ENCODE measurements around the gene APOE. TPM values are rescaled to one million over a fixed set of nuclear protein-coding genes. Genes with fewer than 3 reads are reported as not detected.
"Not testable (repeated sequence)": the region's sequence is repeated elsewhere in the genome, so short reads cannot be mapped to it uniquely, and the experiment has no call there.

Gene APOE
- total and polyA plus RNA-seq, 9 of the 15 experiments (the other 6 are each of a cell fraction or from before 2014, with no cell fraction given): 0.14 to 180 (median 58.1) TPM; not detected in 1

DNA sequence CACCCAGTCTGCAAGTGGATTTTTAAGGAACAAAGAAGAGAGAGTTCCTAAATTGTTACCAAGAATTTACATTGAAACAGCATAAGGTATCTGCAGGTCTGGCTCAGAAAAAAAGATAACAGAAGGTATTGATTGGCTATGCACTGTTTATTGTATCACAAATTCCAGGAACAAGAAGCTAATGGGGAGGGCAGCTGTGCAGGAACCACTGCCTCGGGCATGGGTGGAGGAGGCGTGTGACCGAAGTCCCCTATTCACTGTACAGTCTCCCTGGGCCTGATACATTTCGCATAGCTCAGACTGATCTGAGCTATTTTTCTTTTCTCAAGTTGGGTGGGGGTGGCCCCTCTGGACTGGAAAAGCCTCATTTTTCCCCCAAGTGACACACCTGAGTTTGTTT lies 47.8 kb upstream of the APOE start (continued):
- TF ChIP-seq ZNF507 (tag; conservative IDR thresholded peaks at IDR 0.05): no peak
- TF ChIP-seq DMBX1 (CRISPR knock-in tag; IDR thresholded peaks at IDR 0.05; ENCODE audit: borderline replicate concordance): no peak
- no peak for TF ChIP-seq NR2F6 (CRISPR knock-in tag; IDR thresholded peaks at IDR 0.05)
- TF ChIP-seq TEAD4 (IDR thresholded peaks at IDR 0.05; ENCODE audit: low read length): no peak
- no peak for TF ChIP-seq TEAD4 (CRISPR knock-in tag; IDR thresholded peaks at IDR 0.05; ENCODE audit: borderline replicate concordance)
- TF ChIP-seq, protein P1, sequence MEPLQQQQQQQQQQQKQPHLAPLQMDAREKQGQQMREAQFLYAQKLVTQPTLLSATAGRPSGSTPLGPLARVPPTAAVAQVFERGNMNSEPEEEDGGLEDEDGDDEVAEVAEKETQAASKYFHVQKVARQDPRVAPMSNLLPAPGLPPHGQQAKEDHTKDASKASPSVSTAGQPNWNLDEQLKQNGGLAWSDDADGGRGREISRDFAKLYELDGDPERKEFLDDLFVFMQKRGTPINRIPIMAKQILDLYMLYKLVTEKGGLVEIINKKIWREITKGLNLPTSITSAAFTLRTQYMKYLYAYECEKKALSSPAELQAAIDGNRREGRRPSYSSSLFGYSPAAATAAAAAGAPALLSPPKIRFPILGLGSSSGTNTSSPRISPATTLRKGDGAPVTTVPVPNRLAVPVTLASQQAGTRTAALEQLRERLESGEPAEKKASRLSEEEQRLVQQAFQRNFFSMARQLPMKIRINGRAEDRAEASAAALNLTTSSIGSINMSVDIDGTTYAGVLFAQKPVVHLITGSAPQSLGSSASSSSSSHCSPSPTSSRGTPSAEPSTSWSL (CRISPR knock-in tag; IDR thresholded peaks at IDR 0.05; ENCODE audit: borderline replicate concordance): no peak
- no peak for TF ChIP-seq LEF1 (IDR thresholded peaks at IDR 0.05)
- no peak for TF ChIP-seq NR2C2 (CRISPR knock-in tag; IDR thresholded peaks at IDR 0.05)
- TF ChIP-seq NR2C2 (tag; IDR thresholded peaks at IDR 0.05): no peak
- TF ChIP-seq EP400 (IDR thresholded peaks at IDR 0.05): no peak

DNA sequence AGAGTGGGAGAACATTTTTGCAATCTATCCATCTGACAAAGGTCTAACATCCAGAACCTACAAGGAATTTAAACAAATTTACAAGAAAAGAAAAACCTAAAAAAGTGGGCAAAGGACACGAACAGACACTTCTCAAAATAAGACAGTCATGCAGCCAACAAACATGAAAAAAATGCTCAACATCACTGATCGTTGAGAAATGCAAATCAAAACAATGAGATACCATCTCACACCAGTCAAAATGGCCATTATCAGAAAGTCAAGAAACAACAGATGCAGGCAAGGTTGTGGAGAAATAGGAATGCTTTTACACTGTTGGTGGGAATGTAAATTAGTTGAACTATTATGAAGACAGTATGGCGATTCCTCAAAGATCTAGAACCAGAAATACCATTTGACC lies 44.0 kb upstream of the APOE start:
- DNase-seq (ENCODE audit: extremely low read depth in 1 of 4, low spot score in 3 of 4); H3K9ac ChIP-seq (ENCODE audit: insufficient read depth in 1 of 2, low read depth in 2 of 2, low read length in 2 of 2); H3K27ac ChIP-seq (ENCODE audit: extremely low read depth, low read depth, low read length); H3K27me3 ChIP-seq (ENCODE audit: control insufficient read depth in 2 of 2, insufficient read depth in 2 of 2, low read length in 2 of 2); H3K9me1 ChIP-seq (ENCODE audit: control insufficient read depth, insufficient read depth, low read length); H3K9me3 ChIP-seq (replicated peaks; ENCODE audit: control insufficient read depth, insufficient read depth, low read depth, low read length); H3K4me2 ChIP-seq (ENCODE audit: insufficient read depth, low read length); intact Hi-C loops (cut with micrococcal nuclease); BruUV-seq (replicated peaks); ATAC-seq; in situ Hi-C loops (cut with MboI); CTCF ChIA-PET (ENCODE audit: low intra/inter-chr PET ratio); H4K20me1 ChIP-seq (replicated peaks; ENCODE audit: control insufficient read depth, insufficient read depth, low read length); H3K4me3 ChIP-seq; H2AFZ ChIP-seq (ENCODE audit: low read depth, low read length): not testable (repeated sequence)
- H3K36me3 ChIP-seq (ENCODE audit: control insufficient read depth, insufficient read depth, low read length): peaks cover 38% of the 10 kb centered on the region
- FAIRE-seq: peak; percentile 63
- H3K4me1 ChIP-seq (replicated peaks in 1 of 2; ENCODE audit: control insufficient read depth in 2 of 2, insufficient read depth in 2 of 2, low read length in 2 of 2): peaks cover 5 to 11% of the 10 kb centered on the region in 2 experiments
- H3K79me2 ChIP-seq (ENCODE audit: control insufficient read depth, insufficient read depth, low read length): peaks cover 20% of the 10 kb centered on the region; the same call in 2 of the 3 replicates
- 65% methylated on average over 3 of the region's 3 CpGs for WGBS (ENCODE audit: insufficient coverage, low coverage, missing lambda C conversion rate)
- POLR2A ChIA-PET: interaction anchor here (0.6 kb wide), 1 partner anchor 64 kb away, joined by 3 read pairs; no protein-coding TSS in a partner anchor
